AG10803 (cell line): Measurements from ENCODE around the gene FGF6.

Experiments used
- DNase-seq: peaks from one replicate; pipeline ENCODE4 v3.0.0; 2010; ENCODE audit warnings: low read depth
- H3K4me3 ChIP-seq: 2 replicates; pipeline ENCODE4 v1.5.1; 2011; ENCODE audit warnings: mild to moderate bottlenecking, low read length, control low read depth
- CTCF ChIP-seq: conservative IDR thresholded peaks from 2 replicates; pipeline ENCODE4 v1.5.1; 2011; ENCODE audit warnings: mild to moderate bottlenecking, low read length, control low read depth, inconsistent platforms

The FGF6 gene

GRCh38 chr12:4454315-4454860, 8.8 kb upstream of the FGF6 start:
- no peak for DNase-seq
- H3K4me3 ChIP-seq, result no peak overlapping the region
- no peak for TF ChIP-seq CTCF

- no peak for DNase-seq
- H3K4me3 ChIP-seq, result no peak overlapping the region
- no peak for TF ChIP-seq CTCF
Measured at GRCh38 chr12:4451694-4452093, 6.1 kb upstream of the FGF6 start.

GRCh38 chr12:4450551-4451112, 5.0 kb upstream of the FGF6 start:
- H3K4me3 ChIP-seq, result no peak overlapping the region
- DNase-seq, result no peak
- TF ChIP-seq CTCF, result no peak

DNA sequence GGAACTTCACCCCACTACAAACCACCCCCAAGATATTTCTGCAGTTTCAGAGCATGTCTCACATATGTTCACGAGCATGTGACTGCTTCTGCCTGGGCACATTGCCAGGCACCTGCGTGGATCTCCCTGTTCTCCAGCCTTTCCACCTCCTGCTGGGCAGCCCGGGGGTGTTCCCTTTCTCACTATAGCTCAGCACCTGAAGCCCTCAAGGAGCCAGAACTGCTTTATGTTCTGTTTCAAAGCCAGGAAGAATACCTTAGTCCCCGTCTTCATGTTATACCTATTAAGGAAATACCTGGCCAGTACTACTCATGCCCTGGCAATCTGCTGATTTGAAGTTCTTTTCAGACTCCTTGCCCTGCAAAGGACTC, 4.2 kb upstream of the FGF6 start:
- no peak for DNase-seq
- TF ChIP-seq CTCF, result no peak
- H3K4me3 ChIP-seq, result no peak overlapping the region

DNA sequence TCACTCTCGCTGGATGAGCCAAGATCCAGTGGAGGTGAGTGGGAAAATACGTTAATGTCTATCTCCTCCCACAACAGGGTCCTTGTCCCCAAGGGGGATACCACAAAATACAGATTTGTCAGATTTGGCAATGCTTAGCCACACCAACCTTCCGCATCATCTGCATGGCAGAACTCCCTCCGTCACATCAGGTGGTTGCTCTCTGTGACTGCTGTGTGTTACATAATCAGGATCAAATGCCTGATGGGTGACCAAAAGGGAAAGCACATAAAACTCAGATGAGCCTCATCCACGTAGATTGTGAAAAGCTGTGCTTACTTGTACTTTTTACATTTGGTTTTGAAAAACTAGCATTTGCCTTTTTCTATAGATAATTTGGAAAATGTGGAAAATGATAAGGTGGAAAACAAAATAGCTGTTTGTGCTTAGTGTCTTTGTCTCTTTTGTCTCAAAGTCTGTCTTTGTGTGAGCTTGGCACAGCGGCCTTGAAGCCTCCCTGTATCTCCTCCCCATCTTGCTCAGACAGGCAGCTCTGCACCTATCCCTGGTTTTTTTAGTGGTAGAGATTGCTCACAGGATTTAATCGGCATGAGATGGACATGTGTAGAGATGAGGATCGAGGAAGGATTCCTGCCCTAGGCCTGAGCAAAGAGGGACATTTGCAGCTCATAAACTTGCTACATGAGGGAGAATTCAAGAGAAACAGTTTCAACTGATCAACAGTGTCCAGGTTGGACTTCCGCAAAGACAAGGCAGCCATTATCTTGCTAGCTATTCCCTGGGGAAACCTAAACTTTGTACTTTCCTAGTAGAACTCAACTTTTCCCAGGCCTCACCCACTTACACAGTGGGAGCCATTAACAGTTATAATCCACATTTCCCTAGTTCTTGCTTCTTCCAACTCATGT, 3.6 kb upstream of the FGF6 start:
- DNase-seq, result no peak
- no peak overlapping the region for H3K4me3 ChIP-seq
- no peak for TF ChIP-seq CTCF

- no peak overlapping the region for H3K4me3 ChIP-seq
- no peak for DNase-seq
- TF ChIP-seq CTCF, result no peak
Measured at GRCh38 chr12:4448371-4448940, 2.8 kb upstream of the FGF6 start.
